GM12878 (cell line): ENCODE measurements around the gene PRDM16. TPM values are rescaled to one million over a fixed set of nuclear protein-coding genes. Genes with fewer than 3 reads are reported as not detected.

Experiments used
- ATAC-seq: fragments of 200-7000 bp; cut with Tn5 transposase; 3 replicates; pipeline ENCODE4 v1.9.1; 2020; ENCODE audit warnings: mild to moderate bottlenecking, moderate library complexity
- BruUV-seq: library from RNA; stranded (reverse); fragments of 400-500 nt; replicated peaks from 2 replicates; lab custom pipeline; 2021; lab: Mats Ljungman, UMichigan
- CTCF ChIA-PET: fragments of 300-600 bp; sonication (Branson Sonifier 250); formaldehyde crosslinking; extraction: SDS; loops from one replicate; lab custom pipeline; 2021; ENCODE audit warnings: inconsistent platforms; lab: Yijun Ruan, JAX
- POLR2A ChIA-PET: fragments of 350-600 bp; formaldehyde crosslinking; extraction: SDS; loops from one replicate; lab custom pipeline; 2021; ENCODE audit warnings: inconsistent platforms; lab: Charles Lee
- RAD21 ChIA-PET: fragments of 300-600 bp; sonication (Branson Sonifier 250); formaldehyde crosslinking; loops from one replicate; lab custom pipeline; 2023; ENCODE audit warnings: antibody characterized with exemption; ENCODE audit not compliant: unreplicated experiment; lab: Charles Lee
- SMC1A ChIA-PET: fragments of 300-600 bp; sonication (Branson Sonifier 250); formaldehyde crosslinking; loops from one replicate; lab custom pipeline; 2023; ENCODE audit not compliant: unreplicated experiment, uncharacterized antibody; lab: Charles Lee
- DNase-seq: peaks from one replicate; pipeline ENCODE4 v3.0.0-alpha.2; 2011; ENCODE audit warnings: low read depth, low spot score
- FAIRE-seq: peaks from 3 replicates; lab custom pipeline; 2011; peaks lifted over from hg19 to GRCh38; lab: Jason Lieb, UNC
- H2AFZ ChIP-seq: 2 replicates; pipeline ENCODE4 v1.6.0; 2011; ENCODE audit warnings: low read depth, low read length, control low read depth; ENCODE audit not compliant: control insufficient read depth
- H3K27ac ChIP-seq: 2 replicates; pipeline ENCODE4 v1.5.1; 2011; ENCODE audit warnings: control low read depth; ENCODE audit not compliant: control insufficient read depth, insufficient read depth
- H3K27me3 ChIP-seq, 2 experiments: replicated peaks in 1 of 2; 2 replicates each; pipeline versions ENCODE4 v1.6.0 to v1.6.1; 2011; ENCODE audit warnings: low read length in 1 of 2; ENCODE audit not compliant: control insufficient read depth in 2 of 2, insufficient read depth in 2 of 2
- H3K36me3 ChIP-seq, 2 experiments: 2 replicates each; pipeline ENCODE4 v1.5.1; 2011; ENCODE audit warnings: low read length in 1 of 2; ENCODE audit not compliant: control insufficient read depth in 2 of 2, insufficient read depth in 2 of 2
- H3K4me1 ChIP-seq: 2 replicates; pipeline ENCODE4 v1.6.1; 2011; ENCODE audit warnings: mild to moderate bottlenecking, low read length, moderate library complexity, mixed read lengths; ENCODE audit not compliant: control insufficient read depth, insufficient read depth
- H3K4me2 ChIP-seq: 2 replicates; pipeline ENCODE4 v1.6.0; 2011; ENCODE audit warnings: control low read depth; ENCODE audit not compliant: control insufficient read depth, insufficient read depth
- H3K4me3 ChIP-seq: fragments of 200-600 bp; sonication (generic); 2 replicates; pipeline ENCODE4 v1.5.1; 2016
- H3K79me2 ChIP-seq: 2 replicates; pipeline ENCODE4 v1.6.0; 2011; ENCODE audit warnings: low read length; ENCODE audit not compliant: control insufficient read depth, insufficient read depth
- H3K9ac ChIP-seq: 2 replicates; pipeline ENCODE4 v1.8.0; 2011; ENCODE audit warnings: low read length, control low read depth, mixed read lengths; ENCODE audit not compliant: control insufficient read depth, insufficient read depth
- H3K9me3 ChIP-seq: replicated peaks from 3 replicates; pipeline ENCODE4 v1.5.1; 2011; ENCODE audit warnings: mild to moderate bottlenecking, low read length; ENCODE audit not compliant: control insufficient read depth, insufficient read depth
- H4K20me1 ChIP-seq: 2 replicates; pipeline ENCODE4 v1.6.0; 2011; ENCODE audit not compliant: control insufficient read depth, insufficient read depth
- CEBPB ChIP-seq, 2 experiments: fragments of 150-350 bp in 1 of 2; IDR thresholded peaks; 2 replicates each; pipeline ENCODE4 v1.6.1; 2012 to 2014; ENCODE audit warnings: low read depth in 2 of 2, low read length in 2 of 2, borderline replicate concordance in 1 of 2, inconsistent platforms in 1 of 2
- CHD2 ChIP-seq: IDR thresholded peaks from 2 replicates; pipeline ENCODE4 v1.6.1; 2011; ENCODE audit warnings: low read depth, low read length, improper control_type of control experiment, borderline replicate concordance
- CHD4 ChIP-seq: fragments of 200-600 bp; sonication (generic); IDR thresholded peaks from 2 replicates; pipeline ENCODE4 v1.6.1; 2016; ENCODE audit warnings: mild to moderate bottlenecking
- EGR1 ChIP-seq, 2 experiments: IDR thresholded peaks; 1 replicate in 1 of 2; 2 replicates in 1 of 2; pipeline ENCODE4 v1.6.1; 2011 to 2012; ENCODE audit warnings: low read depth in 2 of 2, low read length in 2 of 2, borderline replicate concordance in 1 of 2, mild to moderate bottlenecking in 1 of 2, moderate library complexity in 1 of 2
- JUND ChIP-seq: IDR thresholded peaks from 2 replicates; pipeline ENCODE4 v1.6.1; 2012; ENCODE audit warnings: low read depth, mild to moderate bottlenecking, low read length, improper control_type of control experiment, moderate library complexity
- MEF2B ChIP-seq: fragments of 450-650 bp; IDR thresholded peaks from 2 replicates; pipeline ENCODE4 v1.6.1; 2018; ENCODE audit warnings: mild to moderate bottlenecking, moderate library complexity; ENCODE audit not compliant: partially characterized antibody, poor library complexity, severe bottlenecking
- MXI1 ChIP-seq: fragments of 150-350 bp; IDR thresholded peaks from 2 replicates; pipeline ENCODE4 v1.6.1; 2011; ENCODE audit warnings: low read depth, mild to moderate bottlenecking, inconsistent platforms, low read length, improper control_type of control experiment
- STAT3 ChIP-seq: IDR thresholded peaks from 2 replicates; pipeline ENCODE4 v1.6.1; 2011; ENCODE audit warnings: low read depth, low read length, improper control_type of control experiment
- TARDBP ChIP-seq: IDR thresholded peaks from 2 replicates; pipeline ENCODE4 v1.6.1; 2016; ENCODE audit warnings: borderline replicate concordance
- YY1 ChIP-seq: IDR thresholded peaks from 2 replicates; pipeline ENCODE4 v1.6.1; 2011; ENCODE audit warnings: low read depth, mild to moderate bottlenecking, low read length
- WGBS: methylation state at CpG from one replicate; pipeline ENCODE4 v1.1.6; 2016; ENCODE audit warnings: low lambda C conversion rate; ENCODE audit not compliant: insufficient replicate concordance, insufficient coverage; ENCODE audit errors: missing lambda C conversion rate; 5-methylcytosine and 5-hydroxymethylcytosine counted together
- in situ Hi-C: fragments of 300-500 bp; cut with MboI; formaldehyde crosslinking; loops from 9 replicates; pipeline ENCODE4 v1.14.3; 2018; ENCODE audit warnings: mixed read lengths
- intact Hi-C: fragments of 100-400 bp; cut with micrococcal nuclease; formaldehyde crosslinking; loops from one replicate; pipeline ENCODE4 v1.14.2; 2022; ENCODE audit not compliant: unreplicated experiment
- polyA plus RNA-seq, 11 experiments: library from polyadenylated mRNA; depleted of rRNA in 4 of 11; unstranded in 6 of 11; stranded (reverse) in 5 of 11; fragments of >200 nt; fragmentation: Nextera tagmentation in 4 of 11; fragmentation: Illumina TruSeq in 1 of 11; extraction: Ambion mirVana in 4 of 11; extraction: Trizol in 1 of 11; gene quantifications; 1 replicate in 1 of 11; 2 replicates in 10 of 11; pipeline versions ENCODE4 v1.2.1 to v1.2.3, GENCODE V29; 2011 to 2016; ENCODE audit warnings: inconsistent platforms in 2 of 11, missing spikeins in 2 of 11, low read depth in 1 of 11
- total RNA-seq, 4 experiments: library from RNA; depleted of rRNA in 3 of 4; stranded (reverse); fragments of >200 nt in 3 of 4; fragmentation: Illumina TruSeq in 1 of 4; extraction: Trizol in 1 of 4; gene quantifications; 2 replicates each; pipeline versions ENCODE4 v1.2.1 to v1.2.3, GENCODE V29; 2013 to 2021
- TF ChIP-seq, protein P1 (sequence below): fragments of 450-650 bp; IDR thresholded peaks from 2 replicates; pipeline ENCODE4 v1.6.1; 2016; ENCODE audit warnings: mild to moderate bottlenecking, moderate library complexity, borderline replicate concordance
- TF ChIP-seq, protein P2 (sequence below): fragments of 450-650 bp; IDR thresholded peaks from 2 replicates; pipeline ENCODE4 v1.6.1; 2018; ENCODE audit warnings: mild to moderate bottlenecking, low read depth, moderate library complexity; ENCODE audit not compliant: partially characterized antibody
- TF ChIP-seq, protein P3 (sequence below): IDR thresholded peaks from 2 replicates; pipeline ENCODE4 v1.6.1; 2012; ENCODE audit warnings: low read depth, low read length, improper control_type of control experiment
- TF ChIP-seq, protein P4 (sequence below): fragments of 450-650 bp; IDR thresholded peaks from 2 replicates; pipeline ENCODE4 v1.6.1; 2016; ENCODE audit warnings: mild to moderate bottlenecking

The PRDM16 gene
- total and polyA plus RNA-seq, 10 of the 15 experiments (the other 5 are each of a cell fraction or from before 2014, with no cell fraction given) = 0.03 TPM; not detected in 9

DNA sequence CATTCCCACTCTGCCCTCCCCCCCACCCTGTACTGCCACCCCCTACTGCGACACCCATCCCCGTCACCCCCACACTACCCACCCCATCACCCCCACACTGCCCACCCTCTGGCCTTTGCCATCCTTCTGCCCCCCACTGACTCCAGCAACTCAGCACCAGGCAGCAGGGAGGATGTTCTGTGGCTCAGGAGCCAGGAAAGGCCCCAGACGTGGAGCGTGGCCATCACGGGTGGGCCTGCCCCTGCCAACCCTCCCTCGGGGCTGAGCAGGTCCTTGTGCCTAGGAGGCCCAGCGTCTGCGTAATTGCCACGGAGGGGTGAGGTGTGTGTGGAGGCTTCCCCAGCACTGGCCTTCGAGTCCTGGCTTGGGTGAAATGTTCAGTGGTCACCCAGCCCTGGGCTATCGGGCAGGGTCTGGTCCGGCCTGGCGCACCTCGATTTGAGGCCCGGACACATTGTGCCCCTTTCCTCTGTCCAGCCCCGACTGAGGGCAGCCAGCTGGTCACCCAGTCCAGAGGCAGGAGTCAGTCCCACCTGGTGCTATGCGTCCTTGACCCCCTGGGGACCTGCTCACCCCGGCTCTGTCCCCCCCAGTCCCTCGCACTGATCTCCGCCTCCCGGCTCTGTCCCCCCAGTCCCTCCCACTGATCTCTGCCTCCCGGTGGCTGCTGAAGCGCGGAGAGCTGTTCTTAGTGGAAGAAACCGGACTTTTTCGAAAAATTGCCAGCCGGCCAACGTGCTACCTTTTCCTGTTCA lies 408.4 kb downstream of the PRDM16 start:
- H3K27ac ChIP-seq = no peak overlapping the region
- no peaks in the 10 kb centered on the region for H3K27me3 ChIP-seq
- H3K9ac ChIP-seq = no peak overlapping the region
- ChIA-PET SMC1A (no interaction called here), CTCF (no interaction called here), POLR2A (no interaction called here), RAD21 (no interaction called here)
- H4K20me1 ChIP-seq = no peaks in the 10 kb centered on the region
- in situ Hi-C loops (no loop called here), intact Hi-C loops (no loop called here)
- no peaks in the 10 kb centered on the region for H3K9me3 ChIP-seq
- no peaks in the 10 kb centered on the region for H3K79me2 ChIP-seq
- FAIRE-seq (no peak), DNase-seq (no peak), ATAC-seq (no peak)
- no peaks in the 10 kb centered on the region for H3K36me3 ChIP-seq
- no peak overlapping the region for H3K4me3 ChIP-seq
- H3K4me1 ChIP-seq = no peaks in the 10 kb centered on the region
- no peak overlapping the region for H2AFZ ChIP-seq
- WGBS = 62% methylated on average over 26 of the region's 28 CpGs
- BruUV-seq = no TSS peak
- no peak overlapping the region for H3K4me2 ChIP-seq
- TF ChIP-seq CHD2 = no peak
- TF ChIP-seq STAT3 = no peak
- TF ChIP-seq, protein P1, sequence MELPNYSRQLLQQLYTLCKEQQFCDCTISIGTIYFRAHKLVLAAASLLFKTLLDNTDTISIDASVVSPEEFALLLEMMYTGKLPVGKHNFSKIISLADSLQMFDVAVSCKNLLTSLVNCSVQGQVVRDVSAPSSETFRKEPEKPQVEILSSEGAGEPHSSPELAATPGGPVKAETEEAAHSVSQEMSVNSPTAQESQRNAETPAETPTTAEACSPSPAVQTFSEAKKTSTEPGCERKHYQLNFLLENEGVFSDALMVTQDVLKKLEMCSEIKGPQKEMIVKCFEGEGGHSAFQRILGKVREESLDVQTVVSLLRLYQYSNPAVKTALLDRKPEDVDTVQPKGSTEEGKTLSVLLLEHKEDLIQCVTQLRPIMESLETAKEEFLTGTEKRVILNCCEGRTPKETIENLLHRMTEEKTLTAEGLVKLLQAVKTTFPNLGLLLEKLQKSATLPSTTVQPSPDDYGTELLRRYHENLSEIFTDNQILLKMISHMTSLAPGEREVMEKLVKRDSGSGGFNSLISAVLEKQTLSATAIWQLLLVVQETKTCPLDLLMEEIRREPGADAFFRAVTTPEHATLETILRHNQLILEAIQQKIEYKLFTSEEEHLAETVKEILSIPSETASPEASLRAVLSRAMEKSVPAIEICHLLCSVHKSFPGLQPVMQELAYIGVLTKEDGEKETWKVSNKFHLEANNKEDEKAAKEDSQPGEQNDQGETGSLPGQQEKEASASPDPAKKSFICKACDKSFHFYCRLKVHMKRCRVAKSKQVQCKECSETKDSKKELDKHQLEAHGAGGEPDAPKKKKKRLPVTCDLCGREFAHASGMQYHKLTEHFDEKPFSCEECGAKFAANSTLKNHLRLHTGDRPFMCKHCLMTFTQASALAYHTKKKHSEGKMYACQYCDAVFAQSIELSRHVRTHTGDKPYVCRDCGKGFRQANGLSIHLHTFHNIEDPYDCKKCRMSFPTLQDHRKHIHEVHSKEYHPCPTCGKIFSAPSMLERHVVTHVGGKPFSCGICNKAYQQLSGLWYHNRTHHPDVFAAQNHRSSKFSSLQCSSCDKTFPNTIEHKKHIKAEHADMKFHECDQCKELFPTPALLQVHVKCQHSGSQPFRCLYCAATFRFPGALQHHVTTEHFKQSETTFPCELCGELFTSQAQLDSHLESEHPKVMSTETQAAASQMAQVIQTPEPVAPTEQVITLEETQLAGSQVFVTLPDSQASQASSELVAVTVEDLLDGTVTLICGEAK = no peak
- no peak for TF ChIP-seq MEF2B
- no peak for TF ChIP-seq YY1
- TF ChIP-seq EGR1 (IDR thresholded peaks at IDR 0.05; ENCODE audit: borderline replicate concordance in 1 of 2, low read depth in 2 of 2, low read length in 2 of 2) = no peak
- TF ChIP-seq JUND = no peak
- TF ChIP-seq CEBPB (IDR thresholded peaks at IDR 0.05; ENCODE audit: borderline replicate concordance in 1 of 2, low read depth in 2 of 2, low read length in 2 of 2) = no peak
- TF ChIP-seq, protein P2, sequence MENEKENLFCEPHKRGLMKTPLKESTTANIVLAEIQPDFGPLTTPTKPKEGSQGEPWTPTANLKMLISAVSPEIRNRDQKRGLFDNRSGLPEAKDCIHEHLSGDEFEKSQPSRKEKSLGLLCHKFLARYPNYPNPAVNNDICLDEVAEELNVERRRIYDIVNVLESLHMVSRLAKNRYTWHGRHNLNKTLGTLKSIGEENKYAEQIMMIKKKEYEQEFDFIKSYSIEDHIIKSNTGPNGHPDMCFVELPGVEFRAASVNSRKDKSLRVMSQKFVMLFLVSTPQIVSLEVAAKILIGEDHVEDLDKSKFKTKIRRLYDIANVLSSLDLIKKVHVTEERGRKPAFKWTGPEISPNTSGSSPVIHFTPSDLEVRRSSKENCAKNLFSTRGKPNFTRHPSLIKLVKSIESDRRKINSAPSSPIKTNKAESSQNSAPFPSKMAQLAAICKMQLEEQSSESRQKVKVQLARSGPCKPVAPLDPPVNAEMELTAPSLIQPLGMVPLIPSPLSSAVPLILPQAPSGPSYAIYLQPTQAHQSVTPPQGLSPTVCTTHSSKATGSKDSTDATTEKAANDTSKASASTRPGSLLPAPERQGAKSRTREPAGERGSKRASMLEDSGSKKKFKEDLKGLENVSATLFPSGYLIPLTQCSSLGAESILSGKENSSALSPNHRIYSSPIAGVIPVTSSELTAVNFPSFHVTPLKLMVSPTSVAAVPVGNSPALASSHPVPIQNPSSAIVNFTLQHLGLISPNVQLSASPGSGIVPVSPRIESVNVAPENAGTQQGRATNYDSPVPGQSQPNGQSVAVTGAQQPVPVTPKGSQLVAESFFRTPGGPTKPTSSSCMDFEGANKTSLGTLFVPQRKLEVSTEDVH = no peak
- no peak for TF ChIP-seq TARDBP
- no peak for TF ChIP-seq MXI1
- TF ChIP-seq CHD4 = no peak
- TF ChIP-seq, protein P3, sequence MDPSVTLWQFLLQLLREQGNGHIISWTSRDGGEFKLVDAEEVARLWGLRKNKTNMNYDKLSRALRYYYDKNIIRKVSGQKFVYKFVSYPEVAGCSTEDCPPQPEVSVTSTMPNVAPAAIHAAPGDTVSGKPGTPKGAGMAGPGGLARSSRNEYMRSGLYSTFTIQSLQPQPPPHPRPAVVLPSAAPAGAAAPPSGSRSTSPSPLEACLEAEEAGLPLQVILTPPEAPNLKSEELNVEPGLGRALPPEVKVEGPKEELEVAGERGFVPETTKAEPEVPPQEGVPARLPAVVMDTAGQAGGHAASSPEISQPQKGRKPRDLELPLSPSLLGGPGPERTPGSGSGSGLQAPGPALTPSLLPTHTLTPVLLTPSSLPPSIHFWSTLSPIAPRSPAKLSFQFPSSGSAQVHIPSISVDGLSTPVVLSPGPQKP = no peak
- TF ChIP-seq, protein P4, sequence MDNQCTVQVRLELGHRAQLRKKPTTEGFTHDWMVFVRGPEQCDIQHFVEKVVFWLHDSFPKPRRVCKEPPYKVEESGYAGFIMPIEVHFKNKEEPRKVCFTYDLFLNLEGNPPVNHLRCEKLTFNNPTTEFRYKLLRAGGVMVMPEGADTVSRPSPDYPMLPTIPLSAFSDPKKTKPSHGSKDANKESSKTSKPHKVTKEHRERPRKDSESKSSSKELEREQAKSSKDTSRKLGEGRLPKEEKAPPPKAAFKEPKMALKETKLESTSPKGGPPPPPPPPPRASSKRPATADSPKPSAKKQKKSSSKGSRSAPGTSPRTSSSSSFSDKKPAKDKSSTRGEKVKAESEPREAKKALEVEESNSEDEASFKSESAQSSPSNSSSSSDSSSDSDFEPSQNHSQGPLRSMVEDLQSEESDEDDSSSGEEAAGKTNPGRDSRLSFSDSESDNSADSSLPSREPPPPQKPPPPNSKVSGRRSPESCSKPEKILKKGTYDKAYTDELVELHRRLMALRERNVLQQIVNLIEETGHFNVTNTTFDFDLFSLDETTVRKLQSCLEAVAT = no peak
